ENCODE data around the gene TYK2.

DNA sequence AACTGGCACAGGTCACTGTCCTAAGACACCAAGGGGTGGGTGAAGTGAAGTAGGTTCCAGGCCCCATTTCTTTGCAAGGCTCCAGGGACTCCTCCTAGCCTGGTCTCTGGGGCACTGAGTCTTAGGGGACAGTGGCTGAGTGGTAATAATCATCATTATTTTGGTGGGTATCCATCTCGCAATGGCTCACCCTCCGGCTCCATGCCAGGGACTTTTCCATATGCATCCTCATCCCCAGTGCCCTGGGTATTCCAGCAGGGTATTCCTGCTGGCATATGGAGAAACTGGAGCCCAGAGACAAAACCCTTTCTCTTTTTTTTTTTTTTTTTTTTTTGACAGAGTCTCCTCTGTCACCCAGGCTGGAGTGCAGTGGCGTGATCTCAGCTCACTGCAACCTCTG, 42.5 kb upstream of the TYK2 start:
- TF ChIP-seq CTCF (IDR thresholded peaks at IDR 0.05) (no peak), POLR2A (IDR thresholded peaks at IDR 0.05) (no peak)
